ENCODE results near the gene SLC22A2. TPM values are rescaled to one million over a fixed set of nuclear protein-coding genes. Genes with fewer than 3 reads are reported as not detected.

The SLC22A2 gene
- total RNA-seq, 1 donor from 2014 or later: not detected

DNA sequence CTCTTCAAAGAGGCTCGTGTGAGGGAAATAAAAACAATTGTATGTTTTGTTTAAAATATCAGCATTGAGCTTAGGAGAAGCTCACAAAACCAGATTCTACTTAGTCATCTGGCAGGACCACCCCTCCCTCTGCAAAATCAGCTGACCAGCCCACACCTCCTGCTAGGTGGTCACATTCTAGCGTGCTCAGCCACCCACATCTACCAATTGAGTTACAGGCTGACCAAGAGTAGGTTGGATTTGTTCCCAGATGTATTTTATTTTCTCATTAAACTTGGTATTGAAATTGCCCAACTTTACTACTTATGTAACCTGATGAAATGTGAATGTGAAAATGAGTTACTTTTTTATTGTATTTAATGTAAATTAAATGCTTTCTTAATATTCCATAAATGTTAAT is 56.2 kb downstream of the SLC22A2 start:
- intact Hi-C loops (cut with DNase I): no loop called here
- no peak for ATAC-seq
- Histone ChIP-seq H3K36me3 (no peaks in the 10 kb centered on the region), H3K27ac (no peak overlapping the region), H3K4me1 (no peaks in the 10 kb centered on the region), H3K27me3 (ENCODE audit: low read depth) (no peaks in the 10 kb centered on the region), H3K4me3 (no peak overlapping the region), H3K9me3 (peaks cover 1% of the 10 kb centered on the region)
- no peak for DNase-seq
- TF ChIP-seq, protein P1, sequence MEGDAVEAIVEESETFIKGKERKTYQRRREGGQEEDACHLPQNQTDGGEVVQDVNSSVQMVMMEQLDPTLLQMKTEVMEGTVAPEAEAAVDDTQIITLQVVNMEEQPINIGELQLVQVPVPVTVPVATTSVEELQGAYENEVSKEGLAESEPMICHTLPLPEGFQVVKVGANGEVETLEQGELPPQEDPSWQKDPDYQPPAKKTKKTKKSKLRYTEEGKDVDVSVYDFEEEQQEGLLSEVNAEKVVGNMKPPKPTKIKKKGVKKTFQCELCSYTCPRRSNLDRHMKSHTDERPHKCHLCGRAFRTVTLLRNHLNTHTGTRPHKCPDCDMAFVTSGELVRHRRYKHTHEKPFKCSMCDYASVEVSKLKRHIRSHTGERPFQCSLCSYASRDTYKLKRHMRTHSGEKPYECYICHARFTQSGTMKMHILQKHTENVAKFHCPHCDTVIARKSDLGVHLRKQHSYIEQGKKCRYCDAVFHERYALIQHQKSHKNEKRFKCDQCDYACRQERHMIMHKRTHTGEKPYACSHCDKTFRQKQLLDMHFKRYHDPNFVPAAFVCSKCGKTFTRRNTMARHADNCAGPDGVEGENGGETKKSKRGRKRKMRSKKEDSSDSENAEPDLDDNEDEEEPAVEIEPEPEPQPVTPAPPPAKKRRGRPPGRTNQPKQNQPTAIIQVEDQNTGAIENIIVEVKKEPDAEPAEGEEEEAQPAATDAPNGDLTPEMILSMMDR (IDR thresholded peaks at IDR 0.05): no peak

DNA sequence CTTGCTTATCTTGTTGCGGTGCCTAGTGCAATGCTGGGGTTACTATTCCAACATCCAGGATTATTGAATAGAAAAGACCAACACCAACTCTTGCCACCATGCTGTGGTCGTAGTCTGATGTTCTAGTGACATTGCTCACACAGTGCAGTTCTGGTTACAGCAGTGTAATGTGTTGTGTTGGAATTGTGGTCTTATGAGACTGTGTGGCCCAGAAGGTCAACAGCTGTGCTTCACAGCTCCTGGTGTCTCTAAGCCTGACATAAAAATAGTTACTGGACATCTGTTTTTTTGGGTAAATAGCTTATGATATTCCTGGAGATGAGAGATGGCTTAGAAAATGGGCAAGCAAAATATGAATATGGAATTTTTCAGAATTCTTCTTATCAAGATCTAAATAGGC is 57.6 kb downstream of the SLC22A2 start:
- H3K27me3 ChIP-seq (ENCODE audit: low read depth): no peaks in the 10 kb centered on the region
- ATAC-seq (no peak), DNase-seq (no peak)
- no peak overlapping the region for H3K4me3 ChIP-seq
- H3K9me3 ChIP-seq: no peaks in the 10 kb centered on the region
- intact Hi-C loops (cut with DNase I): no loop called here
- H3K36me3 ChIP-seq: no peaks in the 10 kb centered on the region
- TF ChIP-seq, protein P1 (IDR thresholded peaks at IDR 0.05): no peak
- no peaks in the 10 kb centered on the region for H3K4me1 ChIP-seq
- H3K27ac ChIP-seq: no peak overlapping the region

- Histone ChIP-seq H3K36me3 (no peaks in the 10 kb centered on the region), H3K27me3 (ENCODE audit: low read depth) (no peaks in the 10 kb centered on the region), H3K4me3 (no peak overlapping the region), H3K27ac (no peak overlapping the region), H3K9me3 (peaks cover 17% of the 10 kb centered on the region), H3K4me1 (no peaks in the 10 kb centered on the region)
- intact Hi-C loops (cut with DNase I): no loop called here
- ATAC-seq: no peak
- no peak for DNase-seq
- TF ChIP-seq, protein P1 (IDR thresholded peaks at IDR 0.05): no peak
These were observed 59.9 kb downstream of the SLC22A2 start for GRCh38 chr6:160198606-160199211.

DNA sequence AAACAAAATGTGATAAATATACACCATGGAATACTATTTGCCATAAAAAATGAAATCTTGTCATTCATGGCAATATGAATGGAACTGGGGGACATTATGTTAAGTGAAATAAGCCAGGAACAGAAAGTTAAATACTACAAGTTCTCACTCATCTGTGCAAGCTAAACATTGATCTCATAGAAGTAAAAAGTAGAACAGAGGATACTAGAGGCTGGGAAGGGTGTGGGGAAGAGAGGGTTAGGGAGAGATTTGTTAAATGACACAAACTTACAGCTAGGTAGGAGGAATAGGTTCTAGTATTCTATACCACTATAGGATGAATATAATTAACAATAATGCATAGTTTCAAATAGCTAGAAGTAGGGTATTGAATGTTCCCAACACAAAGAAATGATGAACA is 61.0 kb downstream of the SLC22A2 start:
- H3K4me1 ChIP-seq: no peaks in the 10 kb centered on the region
- intact Hi-C loops (cut with DNase I): no loop called here
- no peak for DNase-seq
- H3K4me3 ChIP-seq: no peak overlapping the region
- no peaks in the 10 kb centered on the region for H3K36me3 ChIP-seq
- no peaks in the 10 kb centered on the region for H3K27me3 ChIP-seq (ENCODE audit: low read depth)
- no peak overlapping the region for H3K27ac ChIP-seq
- TF ChIP-seq, protein P1 (IDR thresholded peaks at IDR 0.05): no peak
- peaks cover 26% of the 10 kb centered on the region for H3K9me3 ChIP-seq
- ATAC-seq: no peak

DNA sequence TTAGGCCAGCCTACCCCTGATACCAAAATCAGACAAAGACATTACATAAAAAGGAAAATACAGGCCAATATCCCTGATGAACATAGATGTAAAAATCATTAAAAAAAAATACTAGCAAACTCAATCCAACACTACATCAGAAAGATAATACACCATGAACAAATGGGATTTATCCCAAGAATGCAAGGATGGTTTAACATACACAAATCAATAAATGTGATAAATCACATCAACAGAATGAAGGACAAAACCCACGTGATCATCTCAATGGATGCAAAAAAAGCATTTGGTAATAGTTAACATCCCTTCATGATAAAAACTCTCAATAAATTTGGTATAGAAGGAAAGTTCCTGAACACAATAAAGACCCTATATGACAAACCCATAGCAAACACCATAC is 63.8 kb downstream of the SLC22A2 start:
- TF ChIP-seq, protein P1 (IDR thresholded peaks at IDR 0.05): no peak
- no peak for DNase-seq
- no peaks in the 10 kb centered on the region for H3K4me1 ChIP-seq
- no peak overlapping the region for H3K27ac ChIP-seq
- ATAC-seq: no peak
- intact Hi-C loops (cut with DNase I): no loop called here
- H3K36me3 ChIP-seq: no peaks in the 10 kb centered on the region
- no peak overlapping the region for H3K4me3 ChIP-seq
- peaks cover 31% of the 10 kb centered on the region for H3K9me3 ChIP-seq
- no peaks in the 10 kb centered on the region for H3K27me3 ChIP-seq (ENCODE audit: low read depth)

Measured in lower lobe of right lung (tissue), 2 donors.